IMR-90 (cell line): ENCODE measurements around the gene PSMB11. TPM values are rescaled to one million over a fixed set of nuclear protein-coding genes. Genes with fewer than 3 reads are reported as not detected.

Experiments used
- ATAC-seq: fragments of 200-7000 bp; cut with Tn5 transposase; 2 replicates; pipeline ENCODE4 v1.9.1; 2020; ENCODE audit warnings: low read depth, mild to moderate bottlenecking, moderate library complexity
- BruUV-seq: library from RNA; stranded (reverse); fragments of 400-500 nt; replicated peaks from 2 replicates; lab custom pipeline; 2021; lab: Mats Ljungman, UMichigan
- CTCF ChIA-PET: fragments of 300-600 bp; formaldehyde crosslinking; extraction: SDS; loops from one replicate; lab custom pipeline; 2021; ENCODE audit warnings: antibody characterized with exemption; lab: Yijun Ruan, JAX
- POLR2A ChIA-PET: fragments of 300-600 bp; sonication (Branson Sonifier 250); formaldehyde crosslinking; loops from one replicate; lab custom pipeline; 2022; ENCODE audit warnings: antibody characterized with exemption; ENCODE audit not compliant: unreplicated experiment; lab: Charles Lee
- DNase-seq: peaks from one replicate; pipeline ENCODE4 v3.0.0; 2013
- H2AFZ ChIP-seq: replicated peaks from 2 replicates; pipeline ENCODE3; 2013; ENCODE audit warnings: low read length, mild to moderate bottlenecking; ENCODE audit not compliant: poor library complexity
- H2AK5ac ChIP-seq: 2 replicates; pipeline ENCODE4 v1.6.1; 2013; ENCODE audit warnings: low read depth, low read length, inconsistent platforms
- H2AK9ac ChIP-seq: replicated peaks from 2 replicates; pipeline ENCODE3; 2013; ENCODE audit warnings: mild to moderate bottlenecking, low read depth, low read length, moderate library complexity; ENCODE audit not compliant: poor library complexity
- H2BK120ac ChIP-seq: 2 replicates; pipeline ENCODE4 v1.6.1; 2013; ENCODE audit warnings: low read depth, low read length, inconsistent platforms
- H2BK15ac ChIP-seq: 3 replicates; pipeline ENCODE4 v1.6.1; 2013; ENCODE audit warnings: low read depth, low read length, inconsistent platforms
- H2BK20ac ChIP-seq: 2 replicates; pipeline ENCODE4 v1.6.1; 2013; ENCODE audit warnings: low read depth, mild to moderate bottlenecking, inconsistent platforms, low read length, moderate library complexity
- H2BK5ac ChIP-seq: 2 replicates; pipeline ENCODE4 v1.6.1; 2013; ENCODE audit warnings: mild to moderate bottlenecking, low read depth, low read length, inconsistent platforms; ENCODE audit not compliant: poor library complexity, severe bottlenecking
- H3K14ac ChIP-seq: replicated peaks from 2 replicates; pipeline ENCODE4 v1.6.1; 2013; ENCODE audit warnings: low read depth, low read length, inconsistent platforms
- H3K18ac ChIP-seq: 2 replicates; pipeline ENCODE4 v1.6.1; 2013; ENCODE audit warnings: low read depth, low read length, control low read depth
- H3K23ac ChIP-seq: 2 replicates; pipeline ENCODE4 v1.6.1; 2013; ENCODE audit warnings: low read depth, low read length, inconsistent platforms
- H3K27ac ChIP-seq: 2 replicates; pipeline ENCODE4 v1.5.1; 2013; ENCODE audit warnings: mild to moderate bottlenecking, control low read depth, low read length; ENCODE audit not compliant: insufficient read depth
- H3K27me3 ChIP-seq: 2 replicates; pipeline ENCODE4 v1.6.1; 2013; ENCODE audit warnings: low read length; ENCODE audit not compliant: control insufficient read depth, insufficient read depth
- H3K36me3 ChIP-seq: 2 replicates; pipeline ENCODE4 v1.6.1; 2013; ENCODE audit warnings: low read length, mixed read lengths; ENCODE audit not compliant: control insufficient read depth, insufficient read depth
- H3K4ac ChIP-seq: 2 replicates; pipeline ENCODE4 v1.6.1; 2013; ENCODE audit warnings: low read depth, low read length, inconsistent platforms
- H3K4me1 ChIP-seq: 2 replicates; pipeline ENCODE4 v1.6.1; 2013; ENCODE audit warnings: low read length, mixed read lengths; ENCODE audit not compliant: control insufficient read depth, insufficient read depth
- H3K4me2 ChIP-seq: 2 replicates; pipeline ENCODE4 v1.6.1; 2013; ENCODE audit warnings: low read depth, mild to moderate bottlenecking, control low read depth, low read length, moderate library complexity
- H3K4me3 ChIP-seq: 2 replicates; pipeline ENCODE4 v1.5.1; 2013; ENCODE audit warnings: low read depth, mild to moderate bottlenecking, control low read depth, low read length, moderate library complexity; ENCODE audit not compliant: insufficient read depth
- H3K56ac ChIP-seq: 2 replicates; pipeline ENCODE4 v1.6.1; 2013; ENCODE audit warnings: low read length, inconsistent platforms; ENCODE audit not compliant: insufficient read depth; ENCODE audit errors: extremely low read depth
- H3K79me1 ChIP-seq, 2 experiments: 2 replicates each; pipeline ENCODE4 v1.6.1; 2013; ENCODE audit warnings: low read length in 2 of 2, inconsistent platforms in 1 of 2, low read depth in 1 of 2
- H3K9ac ChIP-seq: 2 replicates; pipeline ENCODE4 v1.6.1; 2013; ENCODE audit warnings: low read depth, low read length, control low read depth
- H3K9me1 ChIP-seq: 2 replicates; pipeline ENCODE4 v1.6.1; 2013; ENCODE audit warnings: low read length, inconsistent platforms; ENCODE audit not compliant: insufficient read depth
- H3K9me3 ChIP-seq: 2 replicates; pipeline ENCODE4 v1.6.1; 2013; ENCODE audit warnings: low read length; ENCODE audit not compliant: control insufficient read depth, insufficient read depth
- H4K20me1 ChIP-seq: 2 replicates; pipeline ENCODE4 v1.6.1; 2013; ENCODE audit warnings: low read length, inconsistent platforms; ENCODE audit not compliant: insufficient read depth
- H4K5ac ChIP-seq: 2 replicates; pipeline ENCODE4 v1.6.1; 2013; ENCODE audit warnings: mild to moderate bottlenecking, low read depth, low read length, control low read depth
- H4K8ac ChIP-seq, 2 experiments: 2 replicates each; pipeline ENCODE4 v1.6.1; 2013; ENCODE audit warnings: low read depth in 2 of 2, low read length in 2 of 2, control low read depth in 1 of 2, inconsistent platforms in 1 of 2
- H4K91ac ChIP-seq: 2 replicates; pipeline ENCODE4 v1.6.1; 2013; ENCODE audit warnings: low read depth, low read length, inconsistent platforms; ENCODE audit not compliant: insufficient read depth
- FOS ChIP-seq: fragments of 150-350 bp; IDR thresholded peaks from 2 replicates; pipeline ENCODE4 v1.6.1; 2016; ENCODE audit warnings: low read depth, low read length
- MAFK ChIP-seq: IDR thresholded peaks from 2 replicates; pipeline ENCODE4 v1.6.1; 2012; ENCODE audit warnings: low read depth, low read length, improper control_type of control experiment
- MAZ ChIP-seq: IDR thresholded peaks from 2 replicates; pipeline ENCODE4 v1.6.1; 2012; ENCODE audit warnings: low read depth, mild to moderate bottlenecking, low read length, improper control_type of control experiment, moderate library complexity, borderline replicate concordance
- POLR2A ChIP-seq: IDR thresholded peaks from 2 replicates; pipeline ENCODE4 v1.6.1; 2012; ENCODE audit warnings: mild to moderate bottlenecking, low read depth, low read length
- RAD21 ChIP-seq: IDR thresholded peaks from 2 replicates; pipeline ENCODE4 v1.6.1; 2012; ENCODE audit warnings: low read length, improper control_type of control experiment
- RCOR1 ChIP-seq: IDR thresholded peaks from 2 replicates; pipeline ENCODE4 v1.6.1; 2012; ENCODE audit warnings: mild to moderate bottlenecking, low read length, improper control_type of control experiment; ENCODE audit not compliant: insufficient replicate concordance
- SMC3 ChIP-seq: fragments of 150-350 bp; IDR thresholded peaks from 2 replicates; pipeline ENCODE4 v1.6.1; 2016; ENCODE audit warnings: low read depth, mild to moderate bottlenecking, antibody characterized with exemption, low read length, moderate library complexity
- USF2 ChIP-seq: fragments of 150-350 bp; IDR thresholded peaks from 2 replicates; pipeline ENCODE4 v1.6.1; 2017; ENCODE audit warnings: mild to moderate bottlenecking, antibody characterized with exemption, low read length, low read depth
- WGBS, 2 experiments: methylation state at CpG; one replicate each; pipeline versions ENCODE4 v1.1.5 to v1.1.7; 2013; ENCODE audit warnings: missing lambda C conversion rate in 2 of 2; ENCODE audit not compliant: insufficient read length in 1 of 2; ENCODE audit errors: extremely low coverage in 2 of 2; 5-methylcytosine and 5-hydroxymethylcytosine counted together
- dilution Hi-C: fragments of 300-500 bp; cut with HindIII; formaldehyde crosslinking; loops from one replicate; pipeline ENCODE4 v1.14.3; 2018; ENCODE audit warnings: low sequenced_read_pairs; ENCODE audit not compliant: unreplicated experiment
- in situ Hi-C: fragments of 300-500 bp; cut with MboI; formaldehyde crosslinking; loops from 3 replicates; pipeline ENCODE4 v1.14.3; 2019; ENCODE audit warnings: low sequenced_read_pairs, inconsistent platforms, mixed read lengths
- intact Hi-C: fragments of 100-400 bp; cut with micrococcal nuclease; formaldehyde crosslinking; loops from 2 replicates; pipeline ENCODE4 v1.10.0; 2022
- polyA plus RNA-seq, 3 experiments: library from polyadenylated mRNA; depleted of rRNA; stranded (reverse); fragments of >200 nt; gene quantifications; 2 replicates each; pipeline ENCODE4 v1.2.3, GENCODE V29; 2012; ENCODE audit warnings: low replicate concordance in 1 of 3
- total RNA-seq: library from RNA; depleted of rRNA; stranded (reverse); fragments of >200 nt; gene quantifications from 2 replicates; pipeline ENCODE4 v1.2.3, GENCODE V29; 2012
- TF ChIP-seq, protein P1 (sequence below): fragments of 150-350 bp; IDR thresholded peaks from 2 replicates; pipeline ENCODE4 v1.6.1; 2016; ENCODE audit warnings: low read depth, mild to moderate bottlenecking, low read length, moderate library complexity, borderline replicate concordance
- TF ChIP-seq, protein P2 (sequence below): conservative IDR thresholded peaks from 2 replicates; pipeline ENCODE4 v1.5.1; 2012; ENCODE audit warnings: mild to moderate bottlenecking, low read depth, low read length, improper control_type of control experiment

PSMB11 gene
- total and polyA plus RNA-seq, 2 of the 4 experiments (the other 2 are of a cell fraction): not detected

DNA sequence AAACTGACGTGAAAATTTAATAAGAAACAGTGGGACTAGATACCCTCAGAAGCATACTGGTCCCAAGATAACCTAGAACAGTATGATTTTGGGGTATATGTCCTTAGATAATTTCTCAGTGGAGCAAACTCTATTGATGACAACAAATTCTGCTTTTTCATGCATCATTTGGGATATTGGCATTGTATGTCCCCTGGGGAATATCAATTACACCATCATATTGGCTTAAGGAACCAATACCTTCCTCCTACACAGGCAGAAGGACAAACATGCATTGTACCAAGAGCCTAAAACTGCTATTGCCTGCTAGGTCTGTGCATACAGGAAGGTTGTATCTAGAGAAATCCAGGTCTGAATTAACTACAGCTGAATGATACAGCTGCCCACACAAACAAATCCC lies 32.9 kb downstream of the PSMB11 start:
- ChIA-PET POLR2A (no interaction called here), CTCF (interaction anchor here (0.6 kb wide), 1 partner anchor 13 kb away, joined by 7 read pairs; no protein-coding TSS in a partner anchor)
- no peak overlapping the region for H3K56ac ChIP-seq
- intact Hi-C loops: loop anchor here (5.0 kb wide), 1 partner anchor 112 kb away; no protein-coding TSS in a partner anchor
- no peak overlapping the region for H2BK5ac ChIP-seq
- no peak overlapping the region for H3K4me3 ChIP-seq
- peaks cover 8% of the 10 kb centered on the region for H3K9me1 ChIP-seq
- dilution Hi-C loops: no loop called here
- H3K9ac ChIP-seq: no peak overlapping the region
- DNase-seq (no peak), ATAC-seq (no peak)
- H3K4me2 ChIP-seq: no peak overlapping the region
- H3K4me1 ChIP-seq: peaks cover 17% of the 10 kb centered on the region
- no peak overlapping the region for H4K5ac ChIP-seq
- no peaks in the 10 kb centered on the region for H3K27me3 ChIP-seq
- no peak overlapping the region for H3K4ac ChIP-seq
- no peak overlapping the region for H2BK120ac ChIP-seq
- H4K8ac ChIP-seq: no peak overlapping the region
- no peak overlapping the region for H2BK15ac ChIP-seq
- no peak overlapping the region for H2AFZ ChIP-seq
- WGBS, 2 experiments: no CpG with 5 or more reads among the region's 1 CpG
- H3K36me3 ChIP-seq: peaks cover 32% of the 10 kb centered on the region
- H3K14ac ChIP-seq: no peak overlapping the region
- no TSS peak for BruUV-seq
- in situ Hi-C loops: loop anchor here (25.0 kb wide), 1 partner anchor 1062 kb away; the partner anchor contains the start of genes EMC9, FITM1, PSME1 and PSME2
- TF ChIP-seq USF2 (no peak), SMC3 (no peak), RAD21 (no peak), FOS (no peak), MAZ (no peak), POLR2A (no peak), RCOR1 (no peak), MAFK (no peak)
- TF ChIP-seq, protein P1, sequence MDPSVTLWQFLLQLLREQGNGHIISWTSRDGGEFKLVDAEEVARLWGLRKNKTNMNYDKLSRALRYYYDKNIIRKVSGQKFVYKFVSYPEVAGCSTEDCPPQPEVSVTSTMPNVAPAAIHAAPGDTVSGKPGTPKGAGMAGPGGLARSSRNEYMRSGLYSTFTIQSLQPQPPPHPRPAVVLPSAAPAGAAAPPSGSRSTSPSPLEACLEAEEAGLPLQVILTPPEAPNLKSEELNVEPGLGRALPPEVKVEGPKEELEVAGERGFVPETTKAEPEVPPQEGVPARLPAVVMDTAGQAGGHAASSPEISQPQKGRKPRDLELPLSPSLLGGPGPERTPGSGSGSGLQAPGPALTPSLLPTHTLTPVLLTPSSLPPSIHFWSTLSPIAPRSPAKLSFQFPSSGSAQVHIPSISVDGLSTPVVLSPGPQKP: no peak
- TF ChIP-seq, protein P2, sequence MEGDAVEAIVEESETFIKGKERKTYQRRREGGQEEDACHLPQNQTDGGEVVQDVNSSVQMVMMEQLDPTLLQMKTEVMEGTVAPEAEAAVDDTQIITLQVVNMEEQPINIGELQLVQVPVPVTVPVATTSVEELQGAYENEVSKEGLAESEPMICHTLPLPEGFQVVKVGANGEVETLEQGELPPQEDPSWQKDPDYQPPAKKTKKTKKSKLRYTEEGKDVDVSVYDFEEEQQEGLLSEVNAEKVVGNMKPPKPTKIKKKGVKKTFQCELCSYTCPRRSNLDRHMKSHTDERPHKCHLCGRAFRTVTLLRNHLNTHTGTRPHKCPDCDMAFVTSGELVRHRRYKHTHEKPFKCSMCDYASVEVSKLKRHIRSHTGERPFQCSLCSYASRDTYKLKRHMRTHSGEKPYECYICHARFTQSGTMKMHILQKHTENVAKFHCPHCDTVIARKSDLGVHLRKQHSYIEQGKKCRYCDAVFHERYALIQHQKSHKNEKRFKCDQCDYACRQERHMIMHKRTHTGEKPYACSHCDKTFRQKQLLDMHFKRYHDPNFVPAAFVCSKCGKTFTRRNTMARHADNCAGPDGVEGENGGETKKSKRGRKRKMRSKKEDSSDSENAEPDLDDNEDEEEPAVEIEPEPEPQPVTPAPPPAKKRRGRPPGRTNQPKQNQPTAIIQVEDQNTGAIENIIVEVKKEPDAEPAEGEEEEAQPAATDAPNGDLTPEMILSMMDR: no peak
- H3K27ac ChIP-seq: no peak overlapping the region
- no peak overlapping the region for H2AK5ac ChIP-seq
- no peak overlapping the region for H2BK20ac ChIP-seq
- H4K91ac ChIP-seq: no peak overlapping the region
- H3K79me1 ChIP-seq: peaks cover 21 to 52% of the 10 kb centered on the region in 2 experiments
- no peak overlapping the region for H3K18ac ChIP-seq
- peaks cover 9% of the 10 kb centered on the region; the same call in 1 of the 2 replicates for H4K20me1 ChIP-seq
- H2AK9ac ChIP-seq: no peak overlapping the region
- H3K23ac ChIP-seq: no peak overlapping the region
- H3K9me3 ChIP-seq: no peaks in the 10 kb centered on the region
